DOHH2 (cell line): ENCODE measurements around the gene SRBD1.

ENCODE experiments used
- H3F3A ChIP-seq: fragments of 200-600 bp; sonication (generic), shearing (Covaris generic); 2 replicates; pipeline ENCODE4 v1.6.0; 2016; ENCODE audit warnings: antibody characterized with exemption, mild to moderate bottlenecking; ENCODE audit not compliant: control insufficient read depth, insufficient read depth
- H3K27ac ChIP-seq: fragments of 200-600 bp; sonication (generic); 2 replicates; pipeline ENCODE4 v1.5.1; 2014; ENCODE audit warnings: low read depth, mild to moderate bottlenecking, low read length, moderate library complexity
- H3K27me3 ChIP-seq: fragments of 200-600 bp; sonication (generic); 2 replicates; pipeline ENCODE4 v1.6.1; 2014; ENCODE audit warnings: mild to moderate bottlenecking, low read length, mixed read lengths; ENCODE audit not compliant: control insufficient read depth
- H3K36me3 ChIP-seq: fragments of 200-600 bp; sonication (generic); 2 replicates; pipeline ENCODE4 v1.6.1; 2014; ENCODE audit warnings: mild to moderate bottlenecking, low read length, moderate library complexity, mixed read lengths; ENCODE audit not compliant: control insufficient read depth
- H3K4me1 ChIP-seq: fragments of 200-600 bp; sonication (generic); 2 replicates; pipeline ENCODE4 v1.6.1; 2014; ENCODE audit warnings: mild to moderate bottlenecking, low read length, mixed read lengths; ENCODE audit not compliant: control insufficient read depth
- H3K4me2 ChIP-seq: fragments of 200-600 bp; sonication (generic); 2 replicates; pipeline ENCODE4 v1.6.0; 2014; ENCODE audit warnings: mild to moderate bottlenecking, low read length, moderate library complexity
- H3K4me3 ChIP-seq: fragments of 200-600 bp; sonication (generic); 2 replicates; pipeline ENCODE4 v1.5.1; 2014; ENCODE audit warnings: mild to moderate bottlenecking, low read length, mixed read lengths
- H3K79me2 ChIP-seq: fragments of 200-600 bp; sonication (generic); 2 replicates; pipeline ENCODE4 v1.6.1; 2014; ENCODE audit warnings: mild to moderate bottlenecking, low read length, mixed read lengths; ENCODE audit not compliant: control insufficient read depth
- H3K9me2 ChIP-seq: fragments of 200-600 bp; sonication (generic); replicated peaks from 2 replicates; pipeline ENCODE4 v1.6.1; 2014; ENCODE audit warnings: mild to moderate bottlenecking, low read length, mixed read lengths; ENCODE audit not compliant: control insufficient read depth
- H3K9me3 ChIP-seq: fragments of 200-600 bp; sonication (generic); 2 replicates; pipeline ENCODE4 v1.6.1; 2014; ENCODE audit warnings: antibody characterized with exemption, low read length, mixed read lengths; ENCODE audit not compliant: control insufficient read depth, insufficient read depth
- H4K20me1 ChIP-seq: fragments of 200-600 bp; sonication (generic); 2 replicates; pipeline ENCODE4 v1.6.0; 2014; ENCODE audit warnings: low read depth, mild to moderate bottlenecking, antibody characterized with exemption, low read length, moderate library complexity; ENCODE audit not compliant: control insufficient read depth, insufficient read depth
- CTCF ChIP-seq: fragments of 200-600 bp; sonication (generic); IDR thresholded peaks from one replicate; pipeline ENCODE4 v1.5.1; 2014; ENCODE audit warnings: antibody characterized with exemption, mild to moderate bottlenecking, low read depth, low read length; ENCODE audit not compliant: poor library complexity, severe bottlenecking
- EZH2phosphoT487 ChIP-seq: fragments of 200-600 bp; sonication (generic); IDR thresholded peaks from 2 replicates; pipeline ENCODE4 v1.6.1; 2017; ENCODE audit warnings: borderline replicate concordance, mild to moderate bottlenecking, antibody characterized with exemption, low read length, moderate library complexity, mixed read lengths

SRBD1 gene

GRCh38 chr2:45404807-45405297 is 206.2 kb downstream of the SRBD1 start:
- Histone ChIP-seq H3K27ac (no peak overlapping the region), H3K4me2 (no peak overlapping the region), H3K36me3 (no peaks in the 10 kb centered on the region), H3K9me2 (no peaks in the 10 kb centered on the region), H3K4me1 (no peaks in the 10 kb centered on the region), H3F3A (no peaks in the 10 kb centered on the region), H3K4me3 (no peak overlapping the region), H3K79me2 (no peaks in the 10 kb centered on the region), H3K9me3 (no peaks in the 10 kb centered on the region), H3K27me3 (no peaks in the 10 kb centered on the region), H4K20me1 (no peaks in the 10 kb centered on the region)
- TF ChIP-seq EZH2phosphoT487, result no peak

- Histone ChIP-seq H3K27ac (no peak overlapping the region), H3F3A (no peaks in the 10 kb centered on the region), H3K27me3 (no peaks in the 10 kb centered on the region)
Observed at GRCh38 chr2:45403036-45403435, 208.0 kb downstream of the SRBD1 start.

GRCh38 chr2:45401431-45401922 is 209.6 kb downstream of the SRBD1 start:
- Histone ChIP-seq H3K36me3 (no peaks in the 10 kb centered on the region), H3K4me1 (no peaks in the 10 kb centered on the region), H3K4me2 (no peak overlapping the region), H4K20me1 (no peaks in the 10 kb centered on the region), H3K79me2 (no peaks in the 10 kb centered on the region), H3K27me3 (no peaks in the 10 kb centered on the region), H3K4me3 (no peak overlapping the region), H3F3A (no peaks in the 10 kb centered on the region), H3K9me2 (no peaks in the 10 kb centered on the region), H3K27ac (no peak overlapping the region), H3K9me3 (no peaks in the 10 kb centered on the region)
- TF ChIP-seq CTCF (no peak), EZH2phosphoT487 (no peak)

More at GRCh38 chr2:45403036-45403435, 208.0 kb downstream of the SRBD1 start:
- no peaks in the 10 kb centered on the region for H3K9me2 ChIP-seq
- H3K79me2 ChIP-seq, result no peaks in the 10 kb centered on the region
- H3K36me3 ChIP-seq, result no peaks in the 10 kb centered on the region
- H3K4me2 ChIP-seq, result no peak overlapping the region
- H4K20me1 ChIP-seq, result no peaks in the 10 kb centered on the region
- H3K4me1 ChIP-seq, result no peaks in the 10 kb centered on the region
- no peaks in the 10 kb centered on the region for H3K9me3 ChIP-seq
- TF ChIP-seq EZH2phosphoT487 (no peak), CTCF (no peak)
- H3K4me3 ChIP-seq, result no peak overlapping the region

- Histone ChIP-seq H3K36me3 (no peaks in the 10 kb centered on the region), H3K4me3 (no peak overlapping the region), H3K27me3 (no peaks in the 10 kb centered on the region), H3K27ac (no peak overlapping the region), H3K4me1 (no peaks in the 10 kb centered on the region), H3K9me3 (no peaks in the 10 kb centered on the region), H4K20me1 (no peaks in the 10 kb centered on the region), H3K79me2 (no peaks in the 10 kb centered on the region), H3K4me2 (no peak overlapping the region), H3K9me2 (no peaks in the 10 kb centered on the region), H3F3A (no peaks in the 10 kb centered on the region)
- TF ChIP-seq EZH2phosphoT487 (no peak), CTCF (no peak)
Observed at GRCh38 chr2:45399040-45399784, 211.9 kb downstream of the SRBD1 start.
